Activated CD4-positive, alpha-beta T cell treated with anti-CD3 and anti-CD28 coated beads, Interleukin-2, Interleukin-6, amounts not matched to agents 100 ng/mL and 50 ng/mL, durations not matched to agents 16 hours and 8 hours (primary cell): ENCODE measurements around the gene FADS2.

Source experiments
- DNase-seq: peaks from one replicate; pipeline ENCODE4 v3.0.0-alpha.2; 2020

FADS2 gene

DNA sequence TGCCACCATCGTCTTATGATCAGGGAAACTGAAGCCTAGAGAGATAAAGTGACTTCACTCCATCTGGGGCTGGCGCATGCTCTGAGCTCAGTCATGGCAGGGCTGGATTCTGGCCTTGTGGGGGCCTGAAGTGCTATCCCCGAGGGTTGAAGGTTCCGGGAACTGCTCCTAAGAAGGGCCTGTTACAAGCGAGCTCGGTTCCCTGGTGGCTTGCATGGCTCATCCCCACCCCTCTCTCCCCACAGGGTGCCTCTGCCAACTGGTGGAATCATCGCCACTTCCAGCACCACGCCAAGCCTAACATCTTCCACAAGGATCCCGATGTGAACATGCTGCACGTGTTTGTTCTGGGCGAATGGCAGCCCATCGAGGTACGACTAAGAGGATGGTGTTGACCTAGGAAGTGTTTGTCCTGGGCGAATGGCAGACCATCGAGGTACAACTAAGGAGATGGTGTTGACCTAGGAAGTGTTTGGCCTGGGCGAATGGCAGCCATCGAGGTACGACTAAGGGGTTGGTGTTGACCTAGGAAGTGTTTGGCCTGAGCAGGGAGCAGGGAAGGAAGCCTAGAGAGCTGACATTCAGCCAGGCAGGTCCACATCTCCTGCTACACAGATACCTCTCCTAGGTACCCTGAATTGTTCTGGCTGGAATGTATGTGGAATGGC lies 19.9 kb downstream of the FADS2 start:
- DNase-seq: no peak

DNA sequence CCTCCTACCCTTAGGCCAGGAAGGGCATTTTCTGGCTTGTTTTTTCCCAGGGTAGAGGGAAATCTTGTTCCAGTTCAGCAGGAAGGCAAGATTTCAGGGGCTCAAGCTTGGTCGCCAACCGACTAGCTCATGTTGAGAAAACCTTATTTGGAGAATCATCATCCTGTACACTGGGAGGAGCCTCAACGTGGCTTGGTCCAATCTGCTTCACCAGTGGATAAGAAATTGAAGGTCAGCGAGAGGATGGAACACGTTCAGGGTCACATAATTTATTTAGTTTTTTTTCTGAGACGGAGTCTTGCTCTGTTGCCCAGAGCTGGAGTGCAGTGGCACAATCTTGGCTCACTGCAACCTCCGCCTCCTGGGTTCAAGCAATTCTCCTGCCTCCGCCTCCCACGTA lies 20.5 kb downstream of the FADS2 start:
- no peak for DNase-seq

GRCh38 chr11:61850687-61851086 lies 22.6 kb downstream of the FADS2 start:
- DNase-seq: no peak

DNA sequence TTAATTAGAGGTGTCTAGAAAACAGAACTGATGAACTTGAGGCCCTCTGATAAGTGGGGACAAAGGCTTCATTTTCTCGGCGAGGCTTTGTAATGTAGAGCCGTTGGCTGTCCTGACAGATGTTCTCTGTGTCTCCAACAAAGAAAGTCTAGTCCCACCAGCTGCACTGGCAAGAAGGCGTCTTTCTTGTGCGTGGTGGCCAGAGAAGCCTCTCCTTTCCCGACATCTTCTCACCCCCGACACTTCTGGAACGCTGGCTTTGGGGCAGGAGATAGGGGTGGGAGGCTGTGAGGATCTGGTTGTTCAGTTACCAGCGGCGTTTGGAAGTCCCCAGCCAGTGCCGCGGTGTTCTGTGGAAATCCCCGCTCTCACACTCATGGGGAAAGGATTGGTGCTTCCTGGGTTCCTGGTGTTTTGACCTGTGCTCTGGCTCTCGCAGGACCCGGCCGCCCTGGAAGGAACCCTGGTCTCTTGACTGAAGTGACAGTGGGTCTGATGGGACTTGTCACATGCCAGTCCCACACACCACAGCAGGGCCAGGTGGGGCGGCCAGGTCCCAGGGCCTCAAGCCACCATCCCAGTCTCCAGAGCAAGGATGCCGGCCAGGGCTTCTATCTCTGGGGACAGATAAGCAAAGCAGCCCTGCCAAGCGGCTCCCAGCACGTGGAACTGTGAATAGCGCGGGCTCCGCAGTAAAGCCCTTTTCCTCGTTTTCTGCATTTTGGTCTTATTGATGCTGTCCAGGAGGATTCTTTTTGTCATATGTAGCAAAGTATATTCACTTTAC lies 23.2 kb downstream of the FADS2 start:
- no peak for DNase-seq

DNA sequence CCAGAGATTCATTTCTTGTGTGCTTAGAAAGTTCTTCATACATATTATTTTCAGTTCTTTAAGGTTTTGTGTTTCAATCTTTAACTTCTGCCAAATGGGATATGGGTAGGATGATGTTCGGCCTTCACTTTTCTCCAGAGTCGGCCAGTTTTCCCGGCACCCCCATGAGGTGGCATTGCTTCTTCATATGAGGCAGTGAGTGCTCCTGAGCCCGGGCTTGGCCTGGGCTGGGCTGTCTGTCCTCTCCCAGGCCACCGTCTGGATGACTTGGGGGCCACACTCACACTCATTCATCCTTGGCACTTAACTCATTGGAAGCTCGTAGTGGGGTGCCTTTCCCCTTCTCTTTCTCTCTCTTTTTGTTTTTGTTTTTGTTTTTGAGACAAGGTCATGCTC lies 23.8 kb downstream of the FADS2 start:
- DNase-seq: no peak

DNA sequence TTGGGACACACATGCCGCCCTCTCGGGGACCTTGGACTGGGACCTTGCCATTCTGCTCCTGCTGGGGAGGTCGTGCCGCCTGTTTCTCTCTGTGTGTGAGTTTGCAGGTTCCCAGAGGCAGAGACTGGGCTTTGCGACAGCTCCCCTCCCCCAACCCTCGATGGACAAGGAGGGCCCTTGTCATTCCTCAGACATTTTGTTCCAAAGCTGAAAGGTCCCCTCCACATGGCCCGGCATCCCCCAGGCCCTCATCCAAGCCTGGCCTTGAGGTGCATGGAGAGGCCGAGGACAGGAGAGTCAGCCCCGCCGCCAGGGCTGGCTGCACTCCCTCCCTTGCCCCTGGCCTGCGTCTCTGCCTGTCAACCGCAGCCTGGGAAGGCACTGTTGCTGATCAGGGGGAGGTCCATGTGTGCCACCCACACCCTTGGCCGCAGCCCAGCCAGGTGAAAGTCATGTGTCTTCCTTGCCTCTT lies 25.6 kb downstream of the FADS2 start:
- DNase-seq: no peak

DNA sequence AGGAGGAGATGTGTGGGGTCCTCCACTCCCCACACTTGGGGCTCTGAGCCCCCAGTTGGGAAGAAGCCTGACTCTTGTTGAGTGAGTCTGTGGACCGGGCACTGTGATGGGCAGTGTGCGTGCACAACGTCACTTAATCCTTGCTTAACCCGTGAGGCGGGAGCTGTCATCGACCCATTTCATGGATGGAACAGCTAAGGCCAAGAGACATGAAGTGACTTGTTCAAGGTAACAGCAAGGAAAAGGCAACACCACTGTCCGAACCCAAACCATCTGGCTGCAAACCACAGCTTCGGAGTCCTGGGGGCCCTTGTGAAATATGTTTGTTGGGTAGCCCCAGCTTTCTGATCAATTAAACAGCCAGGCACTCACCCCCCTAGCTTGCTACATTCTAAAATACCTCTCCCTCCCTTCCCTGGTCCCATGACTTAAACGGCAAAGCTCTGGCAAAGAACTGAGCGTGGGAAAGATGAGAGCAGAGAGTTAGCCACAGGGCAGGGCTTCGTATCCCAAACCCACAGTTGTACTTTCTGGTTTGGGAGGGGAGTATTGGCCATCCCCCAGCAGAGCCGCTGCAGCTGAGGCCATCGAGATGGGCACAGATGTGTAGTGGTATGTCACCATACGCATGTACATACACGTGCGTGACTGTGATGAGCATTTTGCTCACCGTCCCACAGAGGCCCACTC lies 26.3 kb downstream of the FADS2 start:
- DNase-seq: no peak

GRCh38 chr11:61854966-61855714 lies 27.0 kb downstream of the FADS2 start:
- no peak for DNase-seq

GRCh38 chr11:61855939-61856680 lies 28.0 kb downstream of the FADS2 start:
- no peak for DNase-seq

DNA sequence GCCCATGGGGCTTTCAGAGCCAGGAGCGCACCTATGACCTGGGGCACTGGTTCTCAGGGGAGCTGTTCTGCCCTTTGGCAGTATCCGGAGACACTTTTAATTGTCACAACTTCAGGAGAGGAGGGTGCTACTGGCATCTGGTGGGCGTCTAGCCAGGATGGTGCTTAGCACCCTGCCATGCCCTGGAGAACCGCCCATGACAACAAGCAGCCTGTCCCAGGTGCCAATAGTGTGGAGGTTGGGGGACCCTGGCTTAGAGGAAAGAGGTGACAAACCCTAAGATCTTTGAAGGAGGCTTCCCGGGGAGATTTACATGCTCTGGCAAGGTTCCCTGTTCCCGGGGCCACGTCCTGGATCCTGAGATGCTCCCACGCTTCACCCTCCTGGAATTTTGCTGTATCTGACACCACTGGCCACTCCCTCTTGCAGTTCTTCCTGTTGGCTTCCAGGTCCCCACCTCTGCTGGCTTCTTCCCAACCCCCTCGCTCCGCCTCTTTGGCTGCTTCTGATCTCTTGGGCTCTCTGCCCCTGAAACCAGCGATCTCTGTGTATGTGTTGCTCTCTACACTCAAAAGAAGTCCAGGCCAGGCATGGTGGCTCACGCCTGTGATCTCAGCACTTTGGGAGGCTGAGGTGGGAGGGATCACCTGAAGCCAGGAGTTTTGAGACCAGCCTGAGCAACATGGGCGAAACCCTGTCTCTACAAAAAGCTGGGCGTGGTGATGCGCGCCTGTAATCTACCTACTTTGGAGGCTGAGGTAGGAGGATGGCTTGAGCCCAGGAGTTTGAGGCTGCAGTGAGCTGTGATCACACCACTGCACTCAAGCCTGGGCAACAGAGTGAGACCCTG lies 32.2 kb downstream of the FADS2 start:
- no peak for DNase-seq

- no peak for DNase-seq
Observed at GRCh38 chr11:61861634-61862033, 33.5 kb downstream of the FADS2 start.

GRCh38 chr11:61862714-61863547 lies 34.8 kb downstream of the FADS2 start:
- DNase-seq: no peak

DNA sequence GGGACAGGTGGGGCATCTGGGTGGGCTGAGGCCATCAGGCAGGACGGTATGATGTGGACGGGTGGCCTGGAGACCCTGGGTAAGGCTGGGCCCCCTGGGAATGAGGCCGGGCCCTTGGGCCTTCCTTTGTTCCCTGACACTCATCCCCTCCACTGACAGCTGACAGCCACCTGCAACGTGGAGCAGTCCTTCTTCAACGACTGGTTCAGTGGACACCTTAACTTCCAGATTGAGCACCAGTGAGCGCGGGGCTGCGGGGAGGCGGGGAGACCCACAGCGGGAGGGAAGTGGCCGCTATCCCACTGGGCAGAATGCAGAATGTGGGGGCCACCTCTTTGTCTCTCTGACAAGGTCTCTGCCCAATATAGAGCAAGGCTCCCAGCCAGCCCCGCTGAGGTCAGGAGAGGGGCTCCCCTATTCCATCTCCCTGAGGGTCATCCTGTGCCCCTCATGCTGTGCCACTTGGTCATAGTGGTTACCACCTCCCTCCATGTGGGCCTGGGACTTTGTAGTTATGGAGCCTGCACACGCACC lies 35.5 kb downstream of the FADS2 start:
- DNase-seq: no peak

- no peak for DNase-seq
Observed at GRCh38 chr11:61864814-61865775, 37.0 kb downstream of the FADS2 start.

GRCh38 chr11:61866231-61866957 lies 38.3 kb downstream of the FADS2 start:
- DNase-seq: no peak

GRCh38 chr11:61866958-61867343 lies 38.9 kb downstream of the FADS2 start:
- DNase-seq: no peak

- no peak for DNase-seq
Observed at GRCh38 chr11:61868571-61869428, 40.7 kb downstream of the FADS2 start.

- DNase-seq: no peak
Observed at GRCh38 chr11:61869429-61869707, 41.3 kb downstream of the FADS2 start.
